PC-3 (cell line): ENCODE data around the gene SLC25A18.

Source experiments
- CTCF ChIP-seq: fragments of 300-600 bp; sonication (generic); conservative IDR thresholded peaks from 2 replicates; pipeline ENCODE4 v1.5.1; 2017; ENCODE audit warnings: antibody characterized with exemption, low read depth, mild to moderate bottlenecking, low read length
- EZH2phosphoT487 ChIP-seq: fragments of 300-600 bp; sonication (generic); IDR thresholded peaks from 2 replicates; pipeline ENCODE4 v1.6.1; 2018; ENCODE audit warnings: mild to moderate bottlenecking, antibody characterized with exemption, low read length, borderline replicate concordance

GRCh38 chr22:17596226-17596625 lies 32.9 kb downstream of the SLC25A18 start:
- TF ChIP-seq CTCF (no peak), EZH2phosphoT487 (no peak)
